NCI-H510A (cell line): ENCODE data around the gene SSUH2.
"Not testable (repeated sequence)": the region's sequence is repeated elsewhere in the genome, so short reads cannot be mapped to it uniquely, and the experiment has no call there.

Experiments used
- DNase-seq: peaks from one replicate; lab custom pipeline; 2025; lab: John Stamatoyannopoulos, UW

SSUH2 gene

GRCh38 chr3:8608791-8609467 lies 35.7 kb downstream of the SSUH2 start:
- no peak for DNase-seq

GRCh38 chr3:8608041-8608790 lies 36.4 kb downstream of the SSUH2 start:
- DNase-seq = no peak

GRCh38 chr3:8607234-8608040 lies 37.2 kb downstream of the SSUH2 start:
- DNase-seq = no peak

- DNase-seq = no peak
Observed at GRCh38 chr3:8606701-8607231, 37.8 kb downstream of the SSUH2 start.

- DNase-seq = no peak
Observed at GRCh38 chr3:8604988-8605387, 39.6 kb downstream of the SSUH2 start.

- no peak for DNase-seq
Observed at GRCh38 chr3:8604006-8604405, 40.6 kb downstream of the SSUH2 start.

GRCh38 chr3:8603115-8603710 lies 41.4 kb downstream of the SSUH2 start:
- DNase-seq = no peak

- no peak for DNase-seq
Observed at GRCh38 chr3:8600457-8600856, 44.1 kb downstream of the SSUH2 start.

GRCh38 chr3:8599146-8599545 lies 45.5 kb downstream of the SSUH2 start:
- DNase-seq = no peak

GRCh38 chr3:8597219-8597853 lies 47.3 kb downstream of the SSUH2 start:
- DNase-seq = no peak

- no peak for DNase-seq
Observed at GRCh38 chr3:8596321-8597218, 48.0 kb downstream of the SSUH2 start.

GRCh38 chr3:8595695-8596115 lies 48.9 kb downstream of the SSUH2 start:
- DNase-seq = no peak

GRCh38 chr3:8595252-8595651 lies 49.3 kb downstream of the SSUH2 start:
- DNase-seq = no peak

- DNase-seq = no peak
Observed at GRCh38 chr3:8593021-8593827, 51.4 kb downstream of the SSUH2 start.

- no peak for DNase-seq
Observed at GRCh38 chr3:8589880-8590556, 54.6 kb downstream of the SSUH2 start.

GRCh38 chr3:8584661-8585060 lies 59.9 kb downstream of the SSUH2 start:
- no peak for DNase-seq

- no peak for DNase-seq
Observed at GRCh38 chr3:8581806-8582445, 62.7 kb downstream of the SSUH2 start.

GRCh38 chr3:8581373-8581772 lies 63.2 kb downstream of the SSUH2 start:
- no peak for DNase-seq

GRCh38 chr3:8580434-8580833 lies 64.2 kb downstream of the SSUH2 start:
- not testable (repeated sequence) for DNase-seq
